GM12878 (cell line): Measurements from ENCODE around the gene VPS26A. TPM values are rescaled to one million over a fixed set of nuclear protein-coding genes. Genes with fewer than 3 reads are reported as not detected.

ENCODE experiments used
- ATAC-seq: fragments of 200-7000 bp; cut with Tn5 transposase; 3 replicates; pipeline ENCODE4 v1.9.1; 2020; ENCODE audit warnings: mild to moderate bottlenecking, moderate library complexity
- BruUV-seq: library from RNA; stranded (reverse); fragments of 400-500 nt; replicated peaks from 2 replicates; lab custom pipeline; 2021; lab: Mats Ljungman, UMichigan
- CTCF ChIA-PET: fragments of 300-600 bp; sonication (Branson Sonifier 250); formaldehyde crosslinking; extraction: SDS; loops from one replicate; lab custom pipeline; 2021; ENCODE audit warnings: inconsistent platforms; lab: Yijun Ruan, JAX
- POLR2A ChIA-PET: fragments of 350-600 bp; formaldehyde crosslinking; extraction: SDS; loops from one replicate; lab custom pipeline; 2021; ENCODE audit warnings: inconsistent platforms; lab: Charles Lee
- RAD21 ChIA-PET: fragments of 300-600 bp; sonication (Branson Sonifier 250); formaldehyde crosslinking; loops from one replicate; lab custom pipeline; 2023; ENCODE audit warnings: antibody characterized with exemption; ENCODE audit not compliant: unreplicated experiment; lab: Charles Lee
- SMC1A ChIA-PET: fragments of 300-600 bp; sonication (Branson Sonifier 250); formaldehyde crosslinking; loops from one replicate; lab custom pipeline; 2023; ENCODE audit not compliant: unreplicated experiment, uncharacterized antibody; lab: Charles Lee
- DNase-seq: peaks from one replicate; pipeline ENCODE4 v3.0.0-alpha.2; 2011; ENCODE audit warnings: low read depth, low spot score
- FAIRE-seq: peaks from 3 replicates; lab custom pipeline; 2011; peaks lifted over from hg19 to GRCh38; lab: Jason Lieb, UNC
- H2AFZ ChIP-seq: 2 replicates; pipeline ENCODE4 v1.6.0; 2011; ENCODE audit warnings: low read depth, low read length, control low read depth; ENCODE audit not compliant: control insufficient read depth
- H3K27ac ChIP-seq: 2 replicates; pipeline ENCODE4 v1.5.1; 2011; ENCODE audit warnings: control low read depth; ENCODE audit not compliant: control insufficient read depth, insufficient read depth
- H3K27me3 ChIP-seq, 2 experiments: replicated peaks in 1 of 2; 2 replicates each; pipeline versions ENCODE4 v1.6.0 to v1.6.1; 2011; ENCODE audit warnings: low read length in 1 of 2; ENCODE audit not compliant: control insufficient read depth in 2 of 2, insufficient read depth in 2 of 2
- H3K36me3 ChIP-seq, 2 experiments: 2 replicates each; pipeline ENCODE4 v1.5.1; 2011; ENCODE audit warnings: low read length in 1 of 2; ENCODE audit not compliant: control insufficient read depth in 2 of 2, insufficient read depth in 2 of 2
- H3K4me1 ChIP-seq: 2 replicates; pipeline ENCODE4 v1.6.1; 2011; ENCODE audit warnings: mild to moderate bottlenecking, low read length, moderate library complexity, mixed read lengths; ENCODE audit not compliant: control insufficient read depth, insufficient read depth
- H3K4me2 ChIP-seq: 2 replicates; pipeline ENCODE4 v1.6.0; 2011; ENCODE audit warnings: control low read depth; ENCODE audit not compliant: control insufficient read depth, insufficient read depth
- H3K4me3 ChIP-seq: fragments of 200-600 bp; sonication (generic); 2 replicates; pipeline ENCODE4 v1.5.1; 2016
- H3K79me2 ChIP-seq: 2 replicates; pipeline ENCODE4 v1.6.0; 2011; ENCODE audit warnings: low read length; ENCODE audit not compliant: control insufficient read depth, insufficient read depth
- H3K9ac ChIP-seq: 2 replicates; pipeline ENCODE4 v1.8.0; 2011; ENCODE audit warnings: low read length, control low read depth, mixed read lengths; ENCODE audit not compliant: control insufficient read depth, insufficient read depth
- H3K9me3 ChIP-seq: replicated peaks from 3 replicates; pipeline ENCODE4 v1.5.1; 2011; ENCODE audit warnings: mild to moderate bottlenecking, low read length; ENCODE audit not compliant: control insufficient read depth, insufficient read depth
- H4K20me1 ChIP-seq: 2 replicates; pipeline ENCODE4 v1.6.0; 2011; ENCODE audit not compliant: control insufficient read depth, insufficient read depth
- CHD4 ChIP-seq: fragments of 200-600 bp; sonication (generic); IDR thresholded peaks from 2 replicates; pipeline ENCODE4 v1.6.1; 2016; ENCODE audit warnings: mild to moderate bottlenecking
- ELK1 ChIP-seq: IDR thresholded peaks from 2 replicates; pipeline ENCODE4 v1.6.1; 2012; ENCODE audit warnings: low read depth, low read length, improper control_type of control experiment
- ETV6 ChIP-seq, 2 experiments: fragments of 450-650 bp in 1 of 2; IDR thresholded peaks in 1 of 2; conservative IDR thresholded peaks in 1 of 2; 2 replicates each; pipeline ENCODE4 v1.6.1; 2014; ENCODE audit warnings: antibody characterized with exemption in 1 of 2, borderline replicate concordance in 1 of 2, low read depth in 1 of 2, mild to moderate bottlenecking in 1 of 2, moderate library complexity in 1 of 2
- GABPA ChIP-seq: IDR thresholded peaks from 2 replicates; pipeline ENCODE4 v1.6.1; 2014; ENCODE audit warnings: antibody characterized with exemption, low read depth, mild to moderate bottlenecking, inconsistent platforms
- JUND ChIP-seq: IDR thresholded peaks from 2 replicates; pipeline ENCODE4 v1.6.1; 2012; ENCODE audit warnings: low read depth, mild to moderate bottlenecking, low read length, improper control_type of control experiment, moderate library complexity
- MLLT1 ChIP-seq: fragments of 450-650 bp; IDR thresholded peaks from 2 replicates; pipeline ENCODE4 v1.6.1; 2016; ENCODE audit warnings: mild to moderate bottlenecking
- PKNOX1 ChIP-seq: fragments of 450-650 bp; IDR thresholded peaks from 2 replicates; pipeline ENCODE4 v1.6.1; 2016; ENCODE audit warnings: mild to moderate bottlenecking
- SMARCA5 ChIP-seq: fragments of 450-650 bp; IDR thresholded peaks from 2 replicates; pipeline ENCODE4 v1.6.1; 2017; ENCODE audit warnings: mild to moderate bottlenecking
- TCF7 ChIP-seq: IDR thresholded peaks from 2 replicates; pipeline ENCODE4 v1.6.1; 2014; ENCODE audit warnings: antibody characterized with exemption, borderline replicate concordance
- ZBED1 ChIP-seq: IDR thresholded peaks from 2 replicates; pipeline ENCODE4 v1.6.1; 2016; ENCODE audit warnings: borderline replicate concordance
- ZNF622 ChIP-seq: fragments of 450-650 bp; IDR thresholded peaks from 2 replicates; pipeline ENCODE4 v1.6.1; 2017; ENCODE audit warnings: mild to moderate bottlenecking, inconsistent platforms
- ZNF687 ChIP-seq: fragments of 450-650 bp; IDR thresholded peaks from 2 replicates; pipeline ENCODE4 v1.6.1; 2017; ENCODE audit warnings: mild to moderate bottlenecking, moderate library complexity
- ZSCAN29 ChIP-seq: fragments of 450-650 bp; IDR thresholded peaks from 2 replicates; pipeline ENCODE4 v1.6.1; 2017; ENCODE audit warnings: mild to moderate bottlenecking, moderate library complexity
- WGBS: methylation state at CpG from one replicate; pipeline ENCODE4 v1.1.6; 2016; ENCODE audit warnings: low lambda C conversion rate; ENCODE audit not compliant: insufficient replicate concordance, insufficient coverage; ENCODE audit errors: missing lambda C conversion rate; 5-methylcytosine and 5-hydroxymethylcytosine counted together
- in situ Hi-C: fragments of 300-500 bp; cut with MboI; formaldehyde crosslinking; loops from 9 replicates; pipeline ENCODE4 v1.14.3; 2018; ENCODE audit warnings: mixed read lengths
- intact Hi-C: fragments of 100-400 bp; cut with micrococcal nuclease; formaldehyde crosslinking; loops from one replicate; pipeline ENCODE4 v1.14.2; 2022; ENCODE audit not compliant: unreplicated experiment
- polyA plus RNA-seq, 11 experiments: library from polyadenylated mRNA; depleted of rRNA in 4 of 11; unstranded in 6 of 11; stranded (reverse) in 5 of 11; fragments of >200 nt; fragmentation: Nextera tagmentation in 4 of 11; fragmentation: Illumina TruSeq in 1 of 11; extraction: Ambion mirVana in 4 of 11; extraction: Trizol in 1 of 11; gene quantifications; 1 replicate in 1 of 11; 2 replicates in 10 of 11; pipeline versions ENCODE4 v1.2.1 to v1.2.3, GENCODE V29; 2011 to 2016; ENCODE audit warnings: inconsistent platforms in 2 of 11, missing spikeins in 2 of 11, low read depth in 1 of 11
- total RNA-seq, 4 experiments: library from RNA; depleted of rRNA in 3 of 4; stranded (reverse); fragments of >200 nt in 3 of 4; fragmentation: Illumina TruSeq in 1 of 4; extraction: Trizol in 1 of 4; gene quantifications; 2 replicates each; pipeline versions ENCODE4 v1.2.1 to v1.2.3, GENCODE V29; 2013 to 2021

VPS26A gene
- total and polyA plus RNA-seq, 10 of the 15 experiments (the other 5 are each of a cell fraction or from before 2014, with no cell fraction given) = 16.8 to 72.3 (median 26.8) TPM

DNA sequence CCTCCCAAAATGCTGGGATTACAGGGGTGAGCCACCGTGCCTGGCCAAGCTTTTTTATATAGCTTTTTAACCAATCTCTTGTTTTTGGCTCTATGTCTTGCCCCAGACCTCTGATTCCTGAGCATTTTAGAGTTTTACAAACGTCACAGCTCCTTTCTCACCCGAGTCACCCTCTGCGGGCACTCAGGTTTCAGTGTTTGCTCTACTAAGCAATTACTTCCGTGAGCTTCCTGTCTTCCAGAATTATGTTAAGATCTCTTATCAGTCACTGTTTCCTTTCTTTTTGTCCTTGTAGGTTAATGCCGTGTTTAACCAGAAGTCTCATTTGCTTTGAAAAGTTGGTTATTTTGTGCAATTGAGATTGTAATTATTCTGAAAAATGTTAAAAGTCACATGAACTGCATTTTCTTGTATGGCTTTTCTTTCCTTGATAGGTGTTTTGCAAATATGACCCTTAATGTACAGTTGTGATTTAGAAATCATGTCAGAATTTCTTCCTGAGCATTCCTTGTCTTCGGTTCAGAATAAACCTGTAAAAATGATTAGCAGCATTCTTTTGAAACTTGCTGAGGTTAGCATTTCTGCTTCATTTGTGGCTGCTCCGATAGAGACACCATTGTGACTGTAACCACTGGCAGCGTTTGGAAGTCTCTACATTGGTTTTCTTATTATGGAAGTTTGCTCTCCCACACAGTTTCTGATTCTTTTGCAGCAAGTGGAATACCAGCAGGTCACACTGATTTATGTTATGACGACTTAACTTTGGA is 91.6 kb downstream of the VPS26A start (continued):
- TF ChIP-seq ZNF687 (no peak), ELK1 (no peak), ZBED1 (no peak)

DNA sequence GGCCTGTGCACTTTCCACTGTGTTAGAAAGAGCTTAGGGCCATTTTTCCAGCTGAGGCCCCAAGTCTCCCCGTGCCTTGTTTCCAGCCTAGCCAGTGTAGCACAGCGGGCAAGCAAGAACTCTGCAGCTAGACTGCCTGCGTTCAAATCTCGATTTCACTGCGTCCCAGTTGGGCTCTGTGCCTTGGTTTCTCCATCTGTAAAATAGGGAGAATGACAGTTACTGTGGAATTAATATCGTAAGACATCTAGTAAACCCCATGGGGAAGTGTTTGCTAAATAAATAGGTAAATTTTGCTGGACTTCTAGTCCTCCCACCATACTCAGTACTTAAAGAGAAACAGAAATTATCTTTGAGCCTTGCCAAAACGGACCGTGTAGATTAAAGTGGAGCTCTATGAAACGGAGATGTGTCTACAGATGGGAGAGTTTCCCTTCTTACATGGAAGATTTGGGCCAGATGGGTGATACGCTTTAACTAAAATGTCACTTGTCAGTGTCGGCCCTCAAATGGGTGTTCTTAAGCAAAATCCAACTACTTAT is 92.7 kb downstream of the VPS26A start:
- intact Hi-C loops = no loop called here
- TF ChIP-seq JUND (no peak), CHD4 (no peak), MLLT1 (no peak), ZSCAN29 (no peak), PKNOX1 (no peak), GABPA (no peak), TCF7 (no peak), ZNF622 (no peak), SMARCA5 (no peak), ETV6 (conservative IDR thresholded peaks at IDR 0.05 in 1 of 2, IDR thresholded peaks at IDR 0.05 in 1 of 2; ENCODE audit: borderline replicate concordance in 1 of 2, low read depth in 1 of 2) (no peak)

More for the DNA sequence above, 92.7 kb downstream of the VPS26A start:
- Histone ChIP-seq H3K27me3 (no peaks in the 10 kb centered on the region), H3K9me3 (no peaks in the 10 kb centered on the region; the same call in 2 of the 3 replicates), H2AFZ (no peak overlapping the region), H3K27ac (no peak overlapping the region), H3K4me2 (no peak overlapping the region), H3K79me2 (no peaks in the 10 kb centered on the region), H3K4me1 (peaks cover 3% of the 10 kb centered on the region), H3K36me3 (no peaks in the 10 kb centered on the region), H3K9ac (no peak overlapping the region), H4K20me1 (no peaks in the 10 kb centered on the region), H3K4me3 (no peak overlapping the region)
- ChIA-PET POLR2A (no interaction called here), SMC1A (interaction anchor here (1.0 to 3.1 kb wide), 4 partner anchors 9 to 94 kb away, joined by 3 to 10 read pairs (median 3); no protein-coding TSS in a partner anchor), CTCF (interaction anchor here (1.1 to 2.0 kb wide), 3 partner anchors 11 to 212 kb away, joined by 4 read pairs; no protein-coding TSS in a partner anchor), RAD21 (interaction anchor here (0.6 to 2.4 kb wide), 3 partner anchors 12 to 213 kb away, joined by 3 to 11 read pairs (median 3); no protein-coding TSS in a partner anchor)
- WGBS = 49% methylated on average over 11 of the region's 11 CpGs
- in situ Hi-C loops = no loop called here
- FAIRE-seq (no peak), DNase-seq (no peak), ATAC-seq (no peak)
- BruUV-seq = no TSS peak
